Endothelial cell (in vitro differentiated cells): ENCODE results near the gene BIRC6. TPM values are rescaled to one million over a fixed set of nuclear protein-coding genes. Genes with fewer than 3 reads are reported as not detected.

Source experiments
- DNase-seq: peaks from one replicate; pipeline ENCODE4 v3.0.0; 2021; ENCODE audit warnings: low spot score
- H3K27ac Mint-ChIP-seq: one replicate; pipeline ENCODE4 v1.8.0; 2021; ENCODE audit warnings: mixed read lengths, inconsistent platforms; ENCODE audit not compliant: unreplicated experiment
- H3K27me3 Mint-ChIP-seq: one replicate; pipeline ENCODE4 v1.8.0; 2021; ENCODE audit warnings: mild to moderate bottlenecking, moderate library complexity, mixed read lengths, inconsistent platforms; ENCODE audit not compliant: unreplicated experiment
- H3K36me3 Mint-ChIP-seq: one replicate; pipeline ENCODE4 v1.8.0; 2021; ENCODE audit warnings: mild to moderate bottlenecking, low read depth, mixed read lengths, inconsistent platforms; ENCODE audit not compliant: unreplicated experiment
- H3K4me1 Mint-ChIP-seq: one replicate; pipeline ENCODE4 v1.8.0; 2021; ENCODE audit warnings: mild to moderate bottlenecking, mixed read lengths, inconsistent platforms; ENCODE audit not compliant: unreplicated experiment
- H3K4me3 Mint-ChIP-seq: one replicate; pipeline ENCODE4 v1.8.0; 2021; ENCODE audit warnings: mild to moderate bottlenecking, mixed read lengths, inconsistent platforms; ENCODE audit not compliant: unreplicated experiment
- H3K9me3 Mint-ChIP-seq: one replicate; pipeline ENCODE4 v1.8.0; 2021; ENCODE audit warnings: mixed read lengths, inconsistent platforms; ENCODE audit not compliant: unreplicated experiment
- CTCF ChIP-seq: fragments of 200-600 bp; sonication (generic); IDR thresholded peaks from one replicate; pipeline ENCODE4 v1.5.0; 2021; ENCODE audit warnings: antibody characterized with exemption; ENCODE audit not compliant: unreplicated experiment
- total RNA-seq: library from RNA; stranded (reverse); fragmentation: NEBNext Ultra II Directional; extraction: Animal tissue kit (Norgen Biotek cat#: 25700); gene quantifications from one replicate; pipeline ENCODE4 v1.2.1, GENCODE V29; 2021; ENCODE audit not compliant: unreplicated experiment

Gene BIRC6
- total RNA-seq, 1 donor from 2014 or later: 125 TPM

GRCh38 chr2:32399221-32399620 is 42.4 kb downstream of the BIRC6 start:
- Mint-ChIP-seq H3K27ac (no peak overlapping the region), H3K4me1 (no peaks in the 10 kb centered on the region), H3K36me3 (peaks cover 22% of the 10 kb centered on the region), H3K4me3 (no peak overlapping the region), H3K9me3 (no peaks in the 10 kb centered on the region), H3K27me3 (peaks cover 3% of the 10 kb centered on the region)
- DNase-seq: no peak
- no peak for TF ChIP-seq CTCF

- H3K27me3 Mint-ChIP-seq: peaks cover 2% of the 10 kb centered on the region
- H3K9me3 Mint-ChIP-seq: no peaks in the 10 kb centered on the region
- no peak overlapping the region for H3K4me3 Mint-ChIP-seq
- no peak for TF ChIP-seq CTCF
- DNase-seq: no peak
- no peaks in the 10 kb centered on the region for H3K4me1 Mint-ChIP-seq
- H3K36me3 Mint-ChIP-seq: peaks cover 8% of the 10 kb centered on the region
- no peak overlapping the region for H3K27ac Mint-ChIP-seq
These were observed 45.3 kb downstream of the BIRC6 start for GRCh38 chr2:32402091-32402490.

- Mint-ChIP-seq H3K9me3 (no peaks in the 10 kb centered on the region), H3K36me3 (peaks cover 10% of the 10 kb centered on the region)
These were observed 47.0 kb downstream of the BIRC6 start for GRCh38 chr2:32403782-32404181.

GRCh38 chr2:32404691-32405090 is 47.9 kb downstream of the BIRC6 start:
- no peaks in the 10 kb centered on the region for H3K4me1 Mint-ChIP-seq
- no peak for DNase-seq
- peaks cover 10% of the 10 kb centered on the region for H3K36me3 Mint-ChIP-seq
- no peak overlapping the region for H3K27ac Mint-ChIP-seq
- no peaks in the 10 kb centered on the region for H3K9me3 Mint-ChIP-seq
- no peaks in the 10 kb centered on the region for H3K27me3 Mint-ChIP-seq
- TF ChIP-seq CTCF: no peak
- no peak overlapping the region for H3K4me3 Mint-ChIP-seq

More at GRCh38 chr2:32403782-32404181, 47.0 kb downstream of the BIRC6 start:
- Mint-ChIP-seq H3K27me3 (no peaks in the 10 kb centered on the region), H3K4me1 (no peaks in the 10 kb centered on the region), H3K27ac (no peak overlapping the region), H3K4me3 (no peak overlapping the region)
- no peak for DNase-seq
- TF ChIP-seq CTCF: no peak

- no peaks in the 10 kb centered on the region for H3K27me3 Mint-ChIP-seq
- no peak overlapping the region for H3K27ac Mint-ChIP-seq
- H3K4me3 Mint-ChIP-seq: no peak overlapping the region
- no peak for TF ChIP-seq CTCF
- H3K4me1 Mint-ChIP-seq: no peaks in the 10 kb centered on the region
- no peaks in the 10 kb centered on the region for H3K9me3 Mint-ChIP-seq
- H3K36me3 Mint-ChIP-seq: peaks cover 3% of the 10 kb centered on the region
- no peak for DNase-seq
These were observed 59.7 kb downstream of the BIRC6 start for GRCh38 chr2:32416519-32416918.
